Prostate gland (tissue), 2 donors: Measurements from ENCODE around the gene SLC35D1.

Source experiments
- POLR2A ChIP-seq: fragments of 450-650 bp; IDR thresholded peaks from one replicate; pipeline ENCODE4 v1.6.1; 2016; ENCODE audit warnings: antibody characterized with exemption, mild to moderate bottlenecking
- POLR2AphosphoS5 ChIP-seq: sonication (generic); formaldehyde crosslinking; IDR thresholded peaks from one replicate; pipeline ENCODE4 v1.6.1; 2017; ENCODE audit warnings: antibody characterized with exemption
- TF ChIP-seq, protein P1 (sequence below), 4 experiments: fragments of 200-600 bp in 2 of 4; fragments of 450-650 bp in 2 of 4; sonication (generic) in 2 of 4; IDR thresholded peaks; 1 replicate in 3 of 4; 2 replicates in 1 of 4; pipeline ENCODE4 v1.5.1; 2016 to 2019; ENCODE audit warnings: antibody characterized with exemption in 4 of 4, mild to moderate bottlenecking in 2 of 4, moderate library complexity in 2 of 4

DNA sequence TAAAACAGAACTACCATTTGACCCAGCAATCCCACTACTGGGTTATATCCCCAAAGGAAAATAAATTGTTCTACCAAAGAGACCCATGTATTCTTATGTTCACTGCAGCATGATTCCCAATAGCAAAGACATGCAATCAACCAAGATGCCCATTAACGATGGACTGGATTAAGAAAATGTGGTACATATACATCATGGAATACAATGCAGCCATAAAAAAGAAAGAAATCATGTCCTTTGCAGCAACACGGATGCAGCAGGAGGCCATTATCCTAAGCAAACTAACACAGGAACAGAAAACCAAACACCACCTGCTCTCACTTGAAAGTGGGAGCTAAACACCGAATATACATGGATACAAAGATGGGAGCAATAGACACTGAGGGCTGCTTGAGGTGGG, 44.2 kb downstream of the SLC35D1 start:
- TF ChIP-seq, protein P1, sequence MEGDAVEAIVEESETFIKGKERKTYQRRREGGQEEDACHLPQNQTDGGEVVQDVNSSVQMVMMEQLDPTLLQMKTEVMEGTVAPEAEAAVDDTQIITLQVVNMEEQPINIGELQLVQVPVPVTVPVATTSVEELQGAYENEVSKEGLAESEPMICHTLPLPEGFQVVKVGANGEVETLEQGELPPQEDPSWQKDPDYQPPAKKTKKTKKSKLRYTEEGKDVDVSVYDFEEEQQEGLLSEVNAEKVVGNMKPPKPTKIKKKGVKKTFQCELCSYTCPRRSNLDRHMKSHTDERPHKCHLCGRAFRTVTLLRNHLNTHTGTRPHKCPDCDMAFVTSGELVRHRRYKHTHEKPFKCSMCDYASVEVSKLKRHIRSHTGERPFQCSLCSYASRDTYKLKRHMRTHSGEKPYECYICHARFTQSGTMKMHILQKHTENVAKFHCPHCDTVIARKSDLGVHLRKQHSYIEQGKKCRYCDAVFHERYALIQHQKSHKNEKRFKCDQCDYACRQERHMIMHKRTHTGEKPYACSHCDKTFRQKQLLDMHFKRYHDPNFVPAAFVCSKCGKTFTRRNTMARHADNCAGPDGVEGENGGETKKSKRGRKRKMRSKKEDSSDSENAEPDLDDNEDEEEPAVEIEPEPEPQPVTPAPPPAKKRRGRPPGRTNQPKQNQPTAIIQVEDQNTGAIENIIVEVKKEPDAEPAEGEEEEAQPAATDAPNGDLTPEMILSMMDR (IDR thresholded peaks at IDR 0.05) = no peak
- TF ChIP-seq POLR2A (no peak), POLR2AphosphoS5 (no peak)
